Endothelial cell of umbilical vein (primary cell): ENCODE measurements around the gene ACP5. TPM values are rescaled to one million over a fixed set of nuclear protein-coding genes. Genes with fewer than 3 reads are reported as not detected.
"Not testable (repeated sequence)": the region's sequence is repeated elsewhere in the genome, so short reads cannot be mapped to it uniquely, and the experiment has no call there.

Source experiments
- BruUV-seq: library from RNA; stranded (reverse); fragments of 400-500 nt; replicated peaks from 2 replicates; lab custom pipeline; 2021; lab: Mats Ljungman, UMichigan
- CTCF ChIA-PET: fragments of 300-600, 350-600 bp; sonication (Branson Sonifier 250); formaldehyde crosslinking; loops from one replicate; lab custom pipeline; 2021; ENCODE audit warnings: antibody characterized with exemption, inconsistent platforms; lab: Charles Lee
- POLR2A ChIA-PET: fragments of 300-600, 350-600 bp; sonication (Branson Sonifier 250); formaldehyde crosslinking; loops from one replicate; lab custom pipeline; 2021; ENCODE audit warnings: antibody characterized with exemption, inconsistent platforms; lab: Charles Lee
- DNase-seq: peaks from one replicate; pipeline ENCODE4 v3.0.0-alpha.2; 2011; ENCODE audit warnings: low read depth, low spot score
- FAIRE-seq: peaks from 2 replicates; lab custom pipeline; 2011; peaks lifted over from hg19 to GRCh38; lab: Jason Lieb, UNC
- H2AFZ ChIP-seq: 2 replicates; pipeline ENCODE4 v1.6.0; 2012; ENCODE audit warnings: low read depth, low read length, control low read depth, inconsistent platforms
- H3K27ac ChIP-seq: 2 replicates; pipeline ENCODE4 v1.5.1; 2011; ENCODE audit warnings: low read depth, mild to moderate bottlenecking, control low read depth, low read length, moderate library complexity; ENCODE audit not compliant: insufficient read depth
- H3K27me3 ChIP-seq, 2 experiments: 2 replicates each; pipeline versions ENCODE4 v1.6.0 to v1.6.1; 2011; ENCODE audit warnings: low read length in 2 of 2, mixed read lengths in 1 of 2; ENCODE audit not compliant: control insufficient read depth in 2 of 2, insufficient read depth in 2 of 2
- H3K36me3 ChIP-seq, 2 experiments: 2 replicates in 1 of 2; 3 replicates in 1 of 2; pipeline ENCODE4 v1.5.1; 2011; ENCODE audit warnings: low read length in 2 of 2, mild to moderate bottlenecking in 1 of 2, moderate library complexity in 1 of 2; ENCODE audit not compliant: control insufficient read depth in 2 of 2, insufficient read depth in 2 of 2; ENCODE audit errors: extremely low read depth in 1 of 2
- H3K4me1 ChIP-seq: 3 replicates; pipeline ENCODE4 v1.5.1; 2011; ENCODE audit warnings: mild to moderate bottlenecking, low read length; ENCODE audit not compliant: control insufficient read depth, insufficient read depth; ENCODE audit errors: extremely low read depth
- H3K4me2 ChIP-seq: 2 replicates; pipeline ENCODE4 v1.6.1; 2011; ENCODE audit warnings: low read length, control low read depth, mixed read lengths; ENCODE audit not compliant: insufficient read depth
- H3K4me3 ChIP-seq, 3 experiments: fragments of 200-600 bp in 1 of 3; sonication (generic), shearing (Covaris generic) in 1 of 3; replicated peaks in 1 of 3; 2 replicates each; pipeline ENCODE4 v1.5.1; 2011 to 2016; ENCODE audit warnings: control low read depth in 3 of 3, low read length in 3 of 3, mild to moderate bottlenecking in 2 of 3, inconsistent platforms in 1 of 3, low read depth in 1 of 3, moderate library complexity in 1 of 3; ENCODE audit not compliant: insufficient read depth in 1 of 3
- H3K79me2 ChIP-seq: 2 replicates; pipeline ENCODE4 v1.6.0; 2012; ENCODE audit warnings: low read length, inconsistent platforms; ENCODE audit not compliant: control insufficient read depth, insufficient read depth
- H3K9ac ChIP-seq: replicated peaks from 2 replicates; pipeline ENCODE3; 2011; ENCODE audit warnings: low read length, control low read depth; ENCODE audit not compliant: insufficient read depth; ENCODE audit errors: extremely low read depth
- H3K9me1 ChIP-seq: replicated peaks from 3 replicates; pipeline ENCODE4 v1.6.0; 2011; ENCODE audit warnings: mild to moderate bottlenecking, low read length; ENCODE audit not compliant: control insufficient read depth, insufficient read depth; ENCODE audit errors: extremely low read depth
- H3K9me3 ChIP-seq: replicated peaks from 2 replicates; pipeline ENCODE4 v1.5.1; 2012; ENCODE audit warnings: low read length, inconsistent platforms; ENCODE audit not compliant: control insufficient read depth, insufficient read depth
- H4K20me1 ChIP-seq: replicated peaks from 2 replicates; pipeline ENCODE3; 2011; ENCODE audit warnings: mild to moderate bottlenecking, low read length; ENCODE audit not compliant: control insufficient read depth, insufficient read depth; ENCODE audit errors: extremely low read depth
- EZH2 ChIP-seq: IDR thresholded peaks from 2 replicates; pipeline ENCODE4 v1.6.1; 2012; ENCODE audit warnings: borderline replicate concordance, low read depth, mild to moderate bottlenecking, moderate library complexity, low read length, inconsistent platforms; ENCODE audit not compliant: severe bottlenecking
- FOS ChIP-seq: IDR thresholded peaks from 2 replicates; pipeline ENCODE4 v1.6.1; 2011; ENCODE audit warnings: mild to moderate bottlenecking, low read length, moderate library complexity, borderline replicate concordance; ENCODE audit not compliant: insufficient read depth
- GATA2 ChIP-seq: IDR thresholded peaks from 2 replicates; pipeline ENCODE4 v1.7.0; 2011; ENCODE audit warnings: low read depth, mild to moderate bottlenecking, moderate library complexity, mixed read lengths, low read length; ENCODE audit not compliant: insufficient read length, insufficient read depth
- JUN ChIP-seq: IDR thresholded peaks from 2 replicates; pipeline ENCODE4 v1.6.1; 2011; ENCODE audit warnings: borderline replicate concordance, low read depth; ENCODE audit not compliant: insufficient read length, insufficient read depth
- MYC ChIP-seq: IDR thresholded peaks from one replicate; pipeline ENCODE4 v1.6.1; 2011; ENCODE audit warnings: mild to moderate bottlenecking, low read depth, low read length
- POLR2A ChIP-seq: IDR thresholded peaks from 2 replicates; pipeline ENCODE4 v1.6.1; 2012; ENCODE audit warnings: low read depth, mild to moderate bottlenecking, control low read depth, low read length
- POLR2AphosphoS5 ChIP-seq: IDR thresholded peaks from 2 replicates; pipeline ENCODE4 v1.6.1; 2012; ENCODE audit warnings: low read depth, mild to moderate bottlenecking, control low read depth, low read length, moderate library complexity; ENCODE audit not compliant: insufficient read depth
- dilution Hi-C: fragments of 300-500 bp; cut with MboI; formaldehyde crosslinking; loops from one replicate; pipeline ENCODE4 v1.15.0; 2019; ENCODE audit warnings: low sequenced_read_pairs; ENCODE audit not compliant: extremely low pct_ligation_motif_present
- intact Hi-C: fragments of 100-400 bp; cut with micrococcal nuclease; formaldehyde crosslinking; loops from one replicate; pipeline ENCODE4 v1.10.0; 2022
- polyA plus RNA-seq, 4 experiments: library from polyadenylated mRNA; depleted of rRNA in 3 of 4; stranded (reverse) in 3 of 4; unstranded in 1 of 4; fragments of >200 nt; gene quantifications; 2 replicates each; pipeline versions ENCODE4 v1.2.1 to v1.2.3, GENCODE V29; 2011 to 2012; ENCODE audit warnings: missing spikeins in 1 of 4
- total RNA-seq: library from RNA; stranded (reverse); gene quantifications from 2 replicates; pipeline ENCODE4 v1.2.3, GENCODE V29; 2021
- TF ChIP-seq, protein P1 (sequence below), 2 donors: IDR thresholded peaks; 1 replicate in 1 of 2; 2 replicates in 1 of 2; pipeline ENCODE4 v1.5.1; 2011; ENCODE audit warnings: low read length in 2 of 2, mild to moderate bottlenecking in 2 of 2, moderate library complexity in 2 of 2, control low read depth in 1 of 2, inconsistent platforms in 1 of 2, low read depth in 1 of 2; ENCODE audit not compliant: insufficient read depth in 1 of 2; ENCODE audit errors: extremely low read depth in 1 of 2
- TF ChIP-seq, protein P2 (sequence below): IDR thresholded peaks from 2 replicates; pipeline ENCODE4 v1.6.1; 2011; ENCODE audit not compliant: insufficient read depth, insufficient read length

Gene ACP5
- total and polyA plus RNA-seq, 2 donors (not counting 3 experiments of a cell fraction or from before 2014, with no cell fraction given) = 1.3 TPM; not detected in 1

DNA sequence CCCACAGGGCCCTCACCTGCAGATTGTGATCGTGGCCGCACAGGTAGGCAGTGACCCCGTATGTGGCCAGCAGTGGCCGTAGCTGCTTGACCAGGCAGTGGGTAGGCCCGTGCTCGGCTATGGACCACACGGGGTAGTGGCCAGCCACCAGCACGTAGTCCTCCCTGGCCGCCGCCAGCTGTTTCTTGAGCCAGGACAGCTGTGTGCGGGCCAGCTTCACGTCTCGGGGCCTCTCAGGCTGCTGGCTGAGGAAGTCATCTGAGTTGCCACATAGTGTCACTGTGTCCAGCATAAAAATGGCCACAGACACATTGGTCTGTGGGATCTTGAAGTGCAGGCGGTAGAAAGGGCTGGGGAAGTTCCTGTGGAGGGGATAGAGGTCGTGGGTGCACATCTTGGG, 1.2 kb downstream of the ACP5 start:
- no TSS peak for BruUV-seq
- POLR2A ChIA-PET = no interaction called here

DNA sequence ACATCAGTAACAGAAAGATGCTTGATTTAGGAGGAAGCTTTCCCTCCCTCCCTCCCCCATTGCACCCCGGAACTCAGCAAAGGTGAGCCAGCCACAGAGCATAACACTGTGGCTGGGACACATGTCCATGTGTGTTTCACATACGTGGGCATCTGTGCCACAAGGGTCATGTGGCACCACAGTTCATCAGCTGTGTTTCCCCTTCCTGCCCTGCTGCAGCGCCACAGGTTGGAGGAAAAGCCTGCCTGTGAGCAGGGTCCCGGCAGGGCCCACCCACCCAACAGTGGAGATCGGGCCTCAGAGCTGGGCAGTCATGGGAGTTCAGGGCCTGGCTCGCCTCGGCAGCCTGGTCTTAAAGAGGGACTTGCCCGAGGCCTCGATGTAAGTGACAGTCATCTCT, 2.8 kb downstream of the ACP5 start:
- no peak overlapping the region for H3K4me3 ChIP-seq
- no peak overlapping the region for H3K27ac ChIP-seq
- no peak overlapping the region for H2AFZ ChIP-seq
- intact Hi-C loops = no loop called here
- no peak overlapping the region for H3K9ac ChIP-seq
- BruUV-seq = no TSS peak
- H3K9me1 ChIP-seq = no peaks in the 10 kb centered on the region
- no peak overlapping the region for H3K4me2 ChIP-seq
- H3K4me1 ChIP-seq = no peaks in the 10 kb centered on the region
- H4K20me1 ChIP-seq = no peaks in the 10 kb centered on the region
- H3K36me3 ChIP-seq = no peaks in the 10 kb centered on the region
- ChIA-PET POLR2A (no interaction called here), CTCF (interaction anchor here (0.6 kb wide), 1 partner anchor 39 kb away, joined by 3 read pairs; no protein-coding TSS in a partner anchor)
- no peak for DNase-seq
- H3K27me3 ChIP-seq = peaks cover 3 to 7% of the 10 kb centered on the region in 2 experiments
- FAIRE-seq = no peak
- no peaks in the 10 kb centered on the region for H3K79me2 ChIP-seq
- TF ChIP-seq MYC (no peak), JUN (no peak), POLR2A (no peak), FOS (no peak), GATA2 (no peak), POLR2AphosphoS5 (no peak), EZH2 (no peak)
- TF ChIP-seq, protein P1, sequence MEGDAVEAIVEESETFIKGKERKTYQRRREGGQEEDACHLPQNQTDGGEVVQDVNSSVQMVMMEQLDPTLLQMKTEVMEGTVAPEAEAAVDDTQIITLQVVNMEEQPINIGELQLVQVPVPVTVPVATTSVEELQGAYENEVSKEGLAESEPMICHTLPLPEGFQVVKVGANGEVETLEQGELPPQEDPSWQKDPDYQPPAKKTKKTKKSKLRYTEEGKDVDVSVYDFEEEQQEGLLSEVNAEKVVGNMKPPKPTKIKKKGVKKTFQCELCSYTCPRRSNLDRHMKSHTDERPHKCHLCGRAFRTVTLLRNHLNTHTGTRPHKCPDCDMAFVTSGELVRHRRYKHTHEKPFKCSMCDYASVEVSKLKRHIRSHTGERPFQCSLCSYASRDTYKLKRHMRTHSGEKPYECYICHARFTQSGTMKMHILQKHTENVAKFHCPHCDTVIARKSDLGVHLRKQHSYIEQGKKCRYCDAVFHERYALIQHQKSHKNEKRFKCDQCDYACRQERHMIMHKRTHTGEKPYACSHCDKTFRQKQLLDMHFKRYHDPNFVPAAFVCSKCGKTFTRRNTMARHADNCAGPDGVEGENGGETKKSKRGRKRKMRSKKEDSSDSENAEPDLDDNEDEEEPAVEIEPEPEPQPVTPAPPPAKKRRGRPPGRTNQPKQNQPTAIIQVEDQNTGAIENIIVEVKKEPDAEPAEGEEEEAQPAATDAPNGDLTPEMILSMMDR (IDR thresholded peaks at IDR 0.05; ENCODE audit: extremely low read depth in 1 of 2, insufficient read depth in 1 of 2, low read depth in 1 of 2, low read length in 2 of 2) = no peak
- TF ChIP-seq, protein P2, sequence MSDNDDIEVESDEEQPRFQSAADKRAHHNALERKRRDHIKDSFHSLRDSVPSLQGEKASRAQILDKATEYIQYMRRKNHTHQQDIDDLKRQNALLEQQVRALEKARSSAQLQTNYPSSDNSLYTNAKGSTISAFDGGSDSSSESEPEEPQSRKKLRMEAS = no peak
- no peaks in the 10 kb centered on the region for H3K9me3 ChIP-seq
- dilution Hi-C loops = no loop called here

More for the DNA sequence above, 1.2 kb downstream of the ACP5 start:
- Histone ChIP-seq H3K27me3 (peaks cover 3 to 7% of the 10 kb centered on the region in 2 experiments), H3K9me3 (no peaks in the 10 kb centered on the region), H4K20me1 (no peaks in the 10 kb centered on the region), H3K4me3 (no peak overlapping the region), H2AFZ (no peak overlapping the region), H3K9ac (no peak overlapping the region), H3K27ac (no peak overlapping the region), H3K36me3 (no peaks in the 10 kb centered on the region), H3K4me2 (no peak overlapping the region), H3K79me2 (no peaks in the 10 kb centered on the region), H3K9me1 (no peaks in the 10 kb centered on the region), H3K4me1 (no peaks in the 10 kb centered on the region)
- dilution Hi-C loops (no loop called here), intact Hi-C loops (no loop called here)
- no peak for DNase-seq
- TF ChIP-seq MYC (no peak), GATA2 (no peak), EZH2 (no peak), FOS (no peak), POLR2AphosphoS5 (no peak)
- no peak for FAIRE-seq
- CTCF ChIA-PET = no interaction called here

DNA sequence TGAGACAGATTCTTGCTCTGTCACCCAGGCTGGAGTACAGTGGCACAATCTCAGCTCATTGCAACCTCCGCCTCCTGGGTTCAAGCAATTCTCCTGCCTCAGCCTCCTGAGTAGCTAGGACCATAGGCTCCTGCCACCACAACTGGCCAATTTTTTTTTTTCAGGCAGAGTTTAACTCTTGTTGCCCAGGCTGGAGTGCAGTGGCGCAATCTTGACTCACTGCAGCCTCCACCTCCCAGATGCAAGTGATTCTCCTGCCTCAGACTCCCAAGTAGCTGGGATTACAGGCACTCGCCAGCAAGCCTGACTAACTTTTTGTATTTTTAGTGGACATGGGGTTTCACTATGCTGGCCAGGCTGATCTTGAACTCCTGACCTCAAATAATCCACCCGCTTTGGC, 3.7 kb downstream of the ACP5 start:
- DNase-seq, H3K36me3 ChIP-seq, H3K9me1 ChIP-seq, H3K27me3 ChIP-seq, dilution Hi-C loops, H3K4me2 ChIP-seq, H3K4me3 ChIP-seq, H3K79me2 ChIP-seq, H4K20me1 ChIP-seq, H3K4me1 ChIP-seq, H3K9me3 ChIP-seq, H3K27ac ChIP-seq, H2AFZ ChIP-seq, FAIRE-seq, intact Hi-C loops, BruUV-seq, H3K9ac ChIP-seq, POLR2A ChIA-PET: not testable (repeated sequence)
- CTCF ChIA-PET = interaction anchor here (1.2 kb wide), 1 partner anchor 15 kb away, joined by 3 read pairs; the partner anchor contains the start of gene ELOF1
